GM12874 (cell line): ENCODE measurements around the gene SLC12A9.

Source experiments
- TF ChIP-seq, protein P1 (sequence below): IDR thresholded peaks from 2 replicates; pipeline ENCODE4 v1.5.1; 2011; ENCODE audit warnings: low read depth, mild to moderate bottlenecking, control low read depth, low read length, moderate library complexity; ENCODE audit not compliant: insufficient read depth

Gene SLC12A9

GRCh38 chr7:100867776-100868485, 15.4 kb downstream of the SLC12A9 start:
- TF ChIP-seq, protein P1, sequence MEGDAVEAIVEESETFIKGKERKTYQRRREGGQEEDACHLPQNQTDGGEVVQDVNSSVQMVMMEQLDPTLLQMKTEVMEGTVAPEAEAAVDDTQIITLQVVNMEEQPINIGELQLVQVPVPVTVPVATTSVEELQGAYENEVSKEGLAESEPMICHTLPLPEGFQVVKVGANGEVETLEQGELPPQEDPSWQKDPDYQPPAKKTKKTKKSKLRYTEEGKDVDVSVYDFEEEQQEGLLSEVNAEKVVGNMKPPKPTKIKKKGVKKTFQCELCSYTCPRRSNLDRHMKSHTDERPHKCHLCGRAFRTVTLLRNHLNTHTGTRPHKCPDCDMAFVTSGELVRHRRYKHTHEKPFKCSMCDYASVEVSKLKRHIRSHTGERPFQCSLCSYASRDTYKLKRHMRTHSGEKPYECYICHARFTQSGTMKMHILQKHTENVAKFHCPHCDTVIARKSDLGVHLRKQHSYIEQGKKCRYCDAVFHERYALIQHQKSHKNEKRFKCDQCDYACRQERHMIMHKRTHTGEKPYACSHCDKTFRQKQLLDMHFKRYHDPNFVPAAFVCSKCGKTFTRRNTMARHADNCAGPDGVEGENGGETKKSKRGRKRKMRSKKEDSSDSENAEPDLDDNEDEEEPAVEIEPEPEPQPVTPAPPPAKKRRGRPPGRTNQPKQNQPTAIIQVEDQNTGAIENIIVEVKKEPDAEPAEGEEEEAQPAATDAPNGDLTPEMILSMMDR = no peak

- TF ChIP-seq, protein P1 = no peak
Observed at GRCh38 chr7:100873599-100874299, 21.2 kb downstream of the SLC12A9 start.

DNA sequence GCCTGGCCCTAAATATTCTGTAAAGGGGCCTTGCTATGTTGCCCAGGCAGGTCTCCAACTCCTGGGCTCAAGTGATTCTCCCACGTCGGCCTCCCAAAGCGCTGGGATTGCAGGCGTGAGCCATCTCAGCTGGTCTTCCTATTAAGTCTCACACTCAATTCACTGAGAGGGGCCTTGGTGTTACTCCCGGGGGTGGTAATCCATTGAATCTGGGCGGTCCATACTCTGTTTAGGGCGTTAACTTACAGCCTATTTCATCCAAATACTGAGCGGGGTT, 21.7 kb downstream of the SLC12A9 start:
- TF ChIP-seq, protein P1 = no peak

DNA sequence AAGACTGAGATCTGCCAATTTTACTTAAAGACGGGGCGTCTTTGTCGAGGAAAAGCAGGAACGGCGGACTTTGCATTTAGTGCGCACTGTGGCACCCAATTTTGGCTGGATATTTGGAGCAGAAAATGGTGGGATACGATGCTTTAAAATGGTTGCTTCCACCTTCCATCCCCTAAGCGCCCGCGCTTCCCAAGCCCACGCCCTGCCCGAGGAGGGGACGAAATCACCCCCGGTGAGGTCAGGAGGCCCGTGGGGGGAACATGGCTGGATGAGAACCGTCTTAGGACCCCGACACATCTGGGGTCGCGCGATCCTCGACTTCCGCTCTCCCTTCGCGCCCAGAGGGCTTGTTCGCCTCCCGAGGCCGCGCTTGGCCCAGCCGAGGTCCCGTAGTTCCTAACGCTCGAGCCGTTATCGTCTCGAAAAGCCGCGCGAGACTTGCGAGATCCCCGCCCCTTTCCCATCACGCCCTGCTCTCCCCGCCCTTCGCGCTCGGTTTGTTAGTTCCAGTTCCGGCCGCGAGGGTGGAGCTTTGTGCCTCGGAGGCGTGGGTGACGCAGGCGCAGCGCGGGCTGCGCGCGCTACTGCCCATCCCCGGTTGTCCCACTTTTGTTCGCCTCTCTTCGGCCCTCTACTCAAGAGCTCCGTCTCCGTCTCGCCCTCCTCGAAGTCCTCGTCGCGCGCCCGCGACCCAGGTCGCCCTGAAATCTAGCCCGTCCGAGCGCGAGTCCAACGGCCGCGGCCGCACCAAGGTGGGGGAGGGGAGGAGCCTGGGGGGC, 22.3 kb downstream of the SLC12A9 start, which contains the start of gene SRRT:
SRRT (plus strand) TSS at position 527 of the 779 bp plus-strand sequence. CDS start 488 bp downstream, outside the sequence.
- TF ChIP-seq, protein P1 = no peak

DNA sequence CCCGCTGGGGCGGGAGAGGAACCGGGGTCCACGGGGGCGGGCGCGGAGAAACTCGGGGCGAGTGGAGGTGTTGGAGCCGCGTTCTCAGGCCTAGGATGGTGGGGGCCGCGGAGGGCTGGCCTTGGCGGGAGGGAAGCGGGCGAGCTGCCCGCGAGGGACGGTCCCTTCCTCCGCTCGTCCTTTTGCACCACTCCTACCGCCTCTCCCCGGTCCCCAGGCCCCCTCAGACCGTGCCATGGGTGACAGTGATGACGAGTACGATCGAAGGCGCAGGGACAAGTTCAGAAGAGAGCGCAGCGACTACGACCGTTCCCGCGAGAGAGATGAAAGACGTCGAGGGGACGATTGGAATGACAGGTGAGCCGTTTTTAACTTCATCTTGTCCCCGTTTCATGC, 22.8 kb downstream of the SLC12A9 start:
- TF ChIP-seq, protein P1 = no peak

DNA sequence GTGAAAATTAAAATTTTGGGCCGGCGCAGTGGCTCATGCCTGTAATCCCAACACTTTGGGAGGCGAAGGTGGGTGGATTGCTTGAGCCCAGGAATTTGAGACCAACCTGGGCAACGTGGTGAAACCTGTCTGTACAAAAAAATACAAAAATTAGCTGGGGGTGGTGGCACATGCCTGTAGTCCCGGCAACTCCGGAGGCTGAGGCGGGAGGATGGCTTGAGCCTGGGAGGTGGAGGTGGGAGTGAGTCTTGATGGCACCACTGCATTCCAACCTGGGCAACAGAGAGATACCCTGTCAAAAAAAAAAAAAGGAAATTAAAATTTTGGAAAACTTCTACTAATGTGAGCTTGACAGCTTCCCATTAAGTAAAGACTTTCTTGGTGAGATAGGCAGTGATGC, 25.5 kb downstream of the SLC12A9 start:
- TF ChIP-seq, protein P1 = no peak

- TF ChIP-seq, protein P1 = no peak
Observed at GRCh38 chr7:100878685-100879084, 26.2 kb downstream of the SLC12A9 start.
